Astrocyte of the spinal cord (primary cell): ENCODE results near the gene CRYBG2.
A peak's percentile ranks its signal among the peaks of the same experiment; 100 is the strongest.

Experiments
- DNase-seq: peaks from one replicate; pipeline ENCODE4 v3.0.0; 2011; ENCODE audit warnings: low read depth, low spot score
- H3K4me3 ChIP-seq: 2 replicates; pipeline ENCODE4 v1.5.1; 2011; ENCODE audit warnings: low read depth, mild to moderate bottlenecking, low read length, moderate library complexity
- CTCF ChIP-seq: IDR thresholded peaks from 2 replicates; pipeline ENCODE4 v1.5.1; 2012; ENCODE audit warnings: low read depth, mild to moderate bottlenecking, low read length, inconsistent platforms
- in situ Hi-C: cut with HindIII; loops from 2 replicates; pipeline ENCODE4 v1.10.0; 2017; ENCODE audit warnings: low sequenced_read_pairs

The CRYBG2 gene

DNA sequence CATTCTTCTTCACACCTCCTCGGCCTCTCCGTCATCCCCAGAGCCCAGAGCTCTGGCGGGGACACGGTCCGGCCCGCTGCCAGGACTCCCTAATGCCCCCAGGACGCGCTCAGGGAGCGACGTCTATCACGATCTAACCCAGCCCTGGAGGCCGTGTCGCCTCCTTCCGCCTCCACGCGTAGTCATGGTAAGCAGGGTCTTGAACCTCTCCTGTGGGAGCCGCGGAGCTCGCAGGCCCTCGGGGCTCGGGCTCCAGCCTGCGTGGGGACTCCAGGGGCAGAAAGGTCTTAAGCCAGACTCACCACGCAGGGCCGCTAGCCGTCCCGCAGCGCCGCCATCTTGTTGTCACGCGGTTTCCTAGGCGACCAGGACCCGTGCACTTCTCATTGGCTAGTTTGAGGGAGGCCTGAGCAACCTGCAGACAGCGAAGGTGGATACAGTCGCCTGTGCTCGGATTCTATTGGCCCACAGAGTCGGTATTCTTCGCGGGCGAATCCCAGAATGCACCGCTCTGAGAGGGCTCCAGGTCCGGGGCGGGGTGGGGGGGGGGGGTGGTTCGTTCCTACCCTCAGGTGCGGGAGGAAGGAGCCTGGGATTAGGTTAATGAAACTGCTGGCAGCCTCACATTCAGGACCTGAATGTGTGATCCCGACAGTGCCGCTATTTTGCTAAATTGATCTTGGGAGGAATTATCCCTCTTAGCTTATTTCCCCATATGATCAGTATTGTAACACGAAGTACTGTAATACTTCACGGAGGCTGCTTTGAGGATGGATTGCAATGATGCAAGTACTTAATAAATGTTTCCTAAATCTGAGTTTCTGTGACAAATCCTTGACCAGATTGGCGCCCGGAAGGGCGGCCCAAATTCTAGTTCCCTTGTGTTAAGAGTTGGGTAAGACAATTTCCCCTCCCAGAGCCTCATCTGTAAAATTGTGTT lies 47.4 kb downstream of the CRYBG2 start, which contains the start of gene UBXN11:
Gene UBXN11 (minus strand): TSS at position 347 of the 940 bp plus-strand sequence. CDS start 3,753 bp downstream, outside the sequence.
- peak; percentile 94 for DNase-seq
- no peak for TF ChIP-seq CTCF
- H3K4me3 ChIP-seq = peak within 1 kb of the TSS; percentile 94
- in situ Hi-C loops = no loop called here

- DNase-seq = no peak
- no peak for TF ChIP-seq CTCF
- H3K4me3 ChIP-seq = peak overlapping the region; percentile 94
- in situ Hi-C loops = no loop called here
These were observed 48.2 kb downstream of the CRYBG2 start for GRCh38 chr1:26305667-26306289.

DNA sequence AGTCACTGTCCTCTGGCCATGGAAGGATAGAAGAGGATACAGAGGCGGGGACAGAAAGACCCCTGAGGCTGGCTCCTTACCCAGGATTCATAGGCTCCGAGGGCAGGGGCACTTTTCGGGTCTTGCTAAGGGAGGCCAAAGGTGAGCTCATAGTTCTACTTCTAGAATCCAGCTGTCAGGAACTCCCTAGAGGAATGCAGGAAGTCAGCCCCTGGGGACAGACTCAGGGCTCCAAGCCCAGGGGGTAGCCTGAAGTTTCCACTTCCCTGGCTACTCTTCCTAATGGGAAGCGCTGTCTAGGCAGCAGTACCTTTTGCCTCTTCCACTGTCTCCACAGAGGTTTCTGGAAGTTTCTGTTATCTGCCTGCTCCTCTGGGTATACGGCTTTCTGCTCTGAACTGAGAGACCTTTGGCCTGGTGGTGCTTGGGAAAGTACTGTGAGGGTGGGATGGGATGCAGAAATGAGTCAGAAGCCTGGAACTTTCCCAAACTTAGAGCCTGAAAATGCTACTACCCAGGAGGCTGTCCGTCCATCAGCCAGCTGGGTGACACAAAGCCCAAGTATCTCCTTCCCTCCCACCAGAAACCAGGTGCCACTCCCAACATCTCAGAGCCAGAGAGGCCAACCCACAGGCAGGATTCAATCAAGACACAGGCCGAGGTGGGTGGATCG lies 51.1 kb downstream of the CRYBG2 start:
- no peak for TF ChIP-seq CTCF
- H3K4me3 ChIP-seq = no peak overlapping the region
- in situ Hi-C loops = no loop called here
- DNase-seq = peak; percentile 52

- TF ChIP-seq CTCF = no peak
- no peak overlapping the region for H3K4me3 ChIP-seq
- DNase-seq = no peak
- in situ Hi-C loops = no loop called here
These were observed 53.2 kb downstream of the CRYBG2 start for GRCh38 chr1:26300578-26301275.

DNA sequence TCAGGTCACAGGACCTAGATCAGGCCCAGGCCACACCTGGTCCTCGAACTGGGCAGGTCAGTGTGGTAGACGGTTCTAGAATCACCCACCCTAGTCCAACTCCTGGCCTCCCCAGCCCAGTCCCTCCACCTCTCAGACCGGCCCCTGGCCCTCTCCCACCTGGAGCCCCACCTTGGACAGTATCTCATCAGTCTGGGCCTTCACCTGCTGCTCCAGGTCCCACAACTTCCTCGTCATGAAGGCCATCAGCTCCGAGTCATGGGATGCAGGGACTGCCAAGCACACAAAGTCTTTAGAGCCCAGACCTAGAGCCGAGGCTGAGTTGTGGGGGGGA lies 56.2 kb downstream of the CRYBG2 start:
- no peak overlapping the region for H3K4me3 ChIP-seq
- DNase-seq = no peak
- in situ Hi-C loops = no loop called here
- no peak for TF ChIP-seq CTCF

DNA sequence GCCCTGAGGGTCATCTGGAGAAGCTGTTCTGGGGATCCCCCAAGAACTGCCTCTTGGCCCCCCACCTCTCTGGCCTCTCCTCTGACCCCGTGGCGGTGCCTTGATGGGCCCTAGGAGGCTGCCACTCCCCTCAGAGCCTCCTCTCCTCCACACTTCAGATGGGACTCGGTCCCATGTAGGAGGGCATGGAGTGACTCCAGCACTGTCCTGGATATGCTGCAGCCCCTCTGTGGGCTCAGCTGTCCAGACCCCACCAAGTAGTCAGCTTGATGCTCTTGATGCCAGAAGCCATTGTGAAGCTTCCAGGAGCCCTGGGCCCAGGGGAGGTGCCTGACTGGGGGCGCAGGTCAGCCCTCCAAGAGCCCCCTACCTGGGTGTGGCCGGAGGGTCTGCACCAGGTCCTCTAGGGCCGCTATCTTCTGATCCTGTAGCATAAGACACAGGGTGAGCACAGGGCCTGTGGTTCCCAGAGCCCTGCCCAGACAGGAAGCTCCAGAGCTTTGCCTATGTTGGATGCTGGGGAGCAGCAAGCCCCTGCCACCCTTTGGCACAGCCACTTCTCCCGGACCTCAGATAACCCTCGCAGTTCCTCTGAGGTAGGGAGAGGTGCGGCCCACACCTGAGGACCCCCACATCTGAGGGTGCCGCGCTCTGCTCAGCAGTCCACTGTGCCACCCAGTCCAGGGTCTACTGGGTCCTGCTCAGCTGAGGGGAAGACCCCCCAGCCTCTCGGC lies 56.7 kb downstream of the CRYBG2 start:
- in situ Hi-C loops = no loop called here
- DNase-seq = no peak
- TF ChIP-seq CTCF = no peak

More for the DNA sequence above, 56.7 kb downstream of the CRYBG2 start:
- no peak overlapping the region for H3K4me3 ChIP-seq
